ENCODE results near the gene MPPED2. TPM values are rescaled to one million over a fixed set of nuclear protein-coding genes. Genes with fewer than 3 reads are reported as not detected.
"Not testable (repeated sequence)": the region's sequence is repeated elsewhere in the genome, so short reads cannot be mapped to it uniquely, and the experiment has no call there.

The MPPED2 gene
- total RNA-seq, 1 donor from 2014 or later: 9.0 TPM

- no peak for DNase-seq
These were observed 7.7 kb downstream of the MPPED2 start for GRCh38 chr11:30578406-30578805.

GRCh38 chr11:30573951-30574350 is 12.2 kb downstream of the MPPED2 start:
- DNase-seq: no peak

GRCh38 chr11:30568931-30569330 is 17.2 kb downstream of the MPPED2 start:
- DNase-seq: no peak

- DNase-seq: no peak
These were observed 18.5 kb downstream of the MPPED2 start for GRCh38 chr11:30567644-30568043.

GRCh38 chr11:30567120-30567519 is 19.0 kb downstream of the MPPED2 start:
- peak; percentile 32 for DNase-seq

GRCh38 chr11:30566482-30566881 is 19.7 kb downstream of the MPPED2 start:
- no peak for DNase-seq

- no peak for DNase-seq
These were observed 21.1 kb downstream of the MPPED2 start for GRCh38 chr11:30565027-30565426.

- DNase-seq: peak; percentile 42
These were observed 24.3 kb downstream of the MPPED2 start for GRCh38 chr11:30561691-30562415.

GRCh38 chr11:30560206-30561106 is 25.7 kb downstream of the MPPED2 start:
- DNase-seq: no peak

GRCh38 chr11:30559004-30559403 is 27.1 kb downstream of the MPPED2 start:
- DNase-seq: no peak

GRCh38 chr11:30554587-30554986 is 31.6 kb downstream of the MPPED2 start:
- DNase-seq: not testable (repeated sequence)

GRCh38 chr11:30553521-30554110 is 32.5 kb downstream of the MPPED2 start:
- no peak for DNase-seq

GRCh38 chr11:30552839-30553238 is 33.3 kb downstream of the MPPED2 start:
- DNase-seq: no peak

- no peak for DNase-seq
These were observed 36.1 kb downstream of the MPPED2 start for GRCh38 chr11:30550022-30550542.

GRCh38 chr11:30549565-30549964 is 36.6 kb downstream of the MPPED2 start:
- DNase-seq: no peak

- no peak for DNase-seq
These were observed 39.8 kb downstream of the MPPED2 start for GRCh38 chr11:30546334-30546733.

- DNase-seq: no peak
These were observed 40.6 kb downstream of the MPPED2 start for GRCh38 chr11:30545507-30545906.

GRCh38 chr11:30543066-30543465 is 43.1 kb downstream of the MPPED2 start:
- DNase-seq: no peak

- no peak for DNase-seq
These were observed 45.4 kb downstream of the MPPED2 start for GRCh38 chr11:30540781-30541180.

GRCh38 chr11:30538251-30538650 is 47.9 kb downstream of the MPPED2 start:
- no peak for DNase-seq

- DNase-seq: no peak
These were observed 50.3 kb downstream of the MPPED2 start for GRCh38 chr11:30535818-30536217.

GRCh38 chr11:30533445-30533947 is 52.7 kb downstream of the MPPED2 start:
- no peak for DNase-seq

- DNase-seq: no peak
These were observed 58.6 kb downstream of the MPPED2 start for GRCh38 chr11:30527566-30527965.

All from skin of body (tissue), 2 donors.